ENCODE measurements around the gene NEBL.

The NEBL gene

DNA sequence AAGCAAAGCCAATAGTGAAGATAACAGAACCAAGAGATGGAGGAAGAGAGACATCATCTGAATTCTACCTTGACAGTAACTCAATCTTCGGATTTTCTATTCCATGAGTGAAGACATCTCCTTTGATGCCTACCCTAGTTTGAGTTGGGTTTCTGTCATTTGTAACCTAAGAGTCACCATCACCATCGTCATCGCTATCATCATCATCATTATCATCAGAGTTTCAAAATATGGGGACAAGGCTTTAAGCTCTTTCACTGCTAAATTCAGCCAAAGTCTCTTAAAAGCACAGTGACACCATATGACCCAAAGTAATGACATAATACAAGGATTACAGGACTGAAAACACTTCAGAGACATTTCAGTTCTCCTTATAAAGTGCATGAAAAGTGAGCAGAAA is 57.2 kb downstream of the NEBL start:
- in situ Hi-C loops (cut with HindIII; ENCODE audit: low pct_unique_long_range_greater_than_20kb, low sequenced_read_pairs) = no loop called here
- DNase-seq (ENCODE audit: low read depth in 1 of 2, low spot score in 1 of 2) = no peak
- TF ChIP-seq JUND (IDR thresholded peaks at IDR 0.05; ENCODE audit: low read depth) = no peak

DNA sequence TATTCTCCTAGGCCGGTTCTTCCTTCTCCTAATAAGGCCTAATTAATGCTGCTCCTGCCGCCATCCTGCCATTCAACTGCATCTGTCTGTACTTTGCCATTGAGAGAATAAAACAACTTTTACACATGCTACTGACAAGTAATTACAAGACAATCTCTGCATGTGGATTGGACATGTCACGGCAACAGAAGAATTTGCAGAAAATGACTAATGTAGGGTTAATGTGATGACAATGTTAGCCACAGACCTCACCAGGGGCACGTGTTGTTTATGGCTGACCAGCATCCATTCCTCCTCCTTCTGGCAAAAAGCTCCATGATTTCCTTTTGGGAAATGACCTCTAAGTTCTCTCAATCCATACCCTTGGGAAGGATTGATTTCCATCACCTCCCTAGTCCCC is 58.0 kb downstream of the NEBL start:
- DNase-seq (ENCODE audit: low read depth in 1 of 2, low spot score in 1 of 2) = no peak
- TF ChIP-seq JUND (IDR thresholded peaks at IDR 0.05; ENCODE audit: low read depth) = no peak
- in situ Hi-C loops (cut with HindIII; ENCODE audit: low pct_unique_long_range_greater_than_20kb, low sequenced_read_pairs) = no loop called here

DNA sequence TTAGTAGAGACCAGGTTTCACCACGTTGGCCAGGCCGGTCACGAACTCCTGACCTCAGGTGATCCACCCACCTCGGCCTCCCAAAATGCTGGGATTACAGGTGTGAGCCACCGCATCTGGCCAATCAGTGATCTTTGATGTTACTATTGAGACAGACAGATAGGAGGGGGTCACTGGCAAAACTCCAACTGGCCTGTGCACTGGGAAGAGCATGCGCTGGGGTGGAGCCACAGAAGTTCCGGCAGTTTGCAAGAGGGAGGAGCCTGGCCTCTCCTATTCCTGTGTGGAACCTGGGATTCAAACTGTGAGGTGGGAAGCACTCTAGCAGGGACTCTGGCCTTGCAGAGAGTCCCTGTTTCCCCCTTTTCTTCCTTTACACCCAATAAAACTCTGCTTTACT is 60.7 kb downstream of the NEBL start:
- in situ Hi-C loops (cut with HindIII; ENCODE audit: low pct_unique_long_range_greater_than_20kb, low sequenced_read_pairs) = no loop called here
- DNase-seq (ENCODE audit: low read depth in 1 of 2, low spot score in 1 of 2) = no peak
- TF ChIP-seq JUND (IDR thresholded peaks at IDR 0.05; ENCODE audit: low read depth) = no peak

DNA sequence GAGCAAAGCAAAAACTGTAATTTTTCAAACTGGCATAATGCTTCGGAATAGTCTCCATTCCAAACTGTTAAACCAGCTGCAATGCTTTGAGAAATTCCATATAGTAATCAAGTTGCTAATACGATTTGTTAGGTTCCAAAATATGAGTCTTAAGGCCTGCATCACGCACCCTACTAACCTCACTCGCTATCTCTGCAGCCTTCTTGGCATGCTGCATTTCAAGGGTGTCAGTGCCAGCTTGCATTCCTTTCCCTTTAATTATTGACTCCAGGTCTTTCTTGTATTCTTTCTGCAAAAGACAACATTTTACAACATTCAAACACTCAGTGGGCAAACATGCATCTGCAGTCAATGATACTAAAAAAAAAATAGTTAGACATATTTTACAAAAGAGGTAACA is 61.8 kb downstream of the NEBL start:
- no peak for TF ChIP-seq JUND (IDR thresholded peaks at IDR 0.05; ENCODE audit: low read depth)
- DNase-seq (ENCODE audit: low read depth in 1 of 2, low spot score in 1 of 2) = no peak
- in situ Hi-C loops (cut with HindIII; ENCODE audit: low pct_unique_long_range_greater_than_20kb, low sequenced_read_pairs) = no loop called here

DNA sequence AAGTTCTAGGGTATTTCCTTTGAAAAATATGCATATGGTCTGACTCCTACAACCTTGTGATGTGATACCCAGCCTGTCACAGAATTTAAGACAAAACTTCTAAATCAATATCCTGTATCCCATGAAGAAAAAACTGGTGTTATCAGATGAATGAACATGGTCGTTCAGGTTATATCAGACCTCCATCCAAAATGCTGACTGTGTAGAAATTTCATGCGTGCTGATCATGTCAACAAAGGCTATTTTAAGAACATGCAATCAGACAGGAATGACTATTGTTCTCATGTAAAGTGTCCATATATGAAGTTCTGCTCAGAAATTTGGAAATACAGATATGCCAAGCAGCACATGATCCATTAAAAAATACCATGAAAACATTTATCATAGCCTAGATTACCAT is 62.3 kb downstream of the NEBL start:
- no peak for DNase-seq (ENCODE audit: low read depth in 1 of 2, low spot score in 1 of 2)
- no peak for TF ChIP-seq JUND (IDR thresholded peaks at IDR 0.05; ENCODE audit: low read depth)
- in situ Hi-C loops (cut with HindIII; ENCODE audit: low pct_unique_long_range_greater_than_20kb, low sequenced_read_pairs) = no loop called here

DNA sequence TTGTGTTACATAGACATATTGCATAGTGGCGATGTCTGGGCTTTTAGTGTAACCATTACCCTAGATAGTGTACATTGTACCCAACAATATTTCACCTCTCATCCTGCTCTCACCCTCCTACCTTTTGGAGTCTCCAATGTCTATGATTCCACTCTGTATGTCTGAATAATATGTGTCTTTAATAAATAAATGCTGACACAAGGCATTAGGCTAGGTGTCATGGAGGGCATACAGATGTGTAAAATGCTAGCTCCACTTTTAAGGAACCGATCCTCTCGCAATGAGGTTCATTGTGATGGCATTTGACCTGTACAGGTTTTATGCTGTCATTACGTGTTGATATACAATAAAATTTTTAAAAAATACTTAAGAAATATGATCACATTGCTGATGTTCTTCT is 74.3 kb downstream of the NEBL start:
- no peak for DNase-seq (ENCODE audit: low read depth in 1 of 2, low spot score in 1 of 2)
- no peak for TF ChIP-seq JUND (IDR thresholded peaks at IDR 0.05; ENCODE audit: low read depth)
- in situ Hi-C loops (cut with HindIII; ENCODE audit: low pct_unique_long_range_greater_than_20kb, low sequenced_read_pairs) = no loop called here

DNA sequence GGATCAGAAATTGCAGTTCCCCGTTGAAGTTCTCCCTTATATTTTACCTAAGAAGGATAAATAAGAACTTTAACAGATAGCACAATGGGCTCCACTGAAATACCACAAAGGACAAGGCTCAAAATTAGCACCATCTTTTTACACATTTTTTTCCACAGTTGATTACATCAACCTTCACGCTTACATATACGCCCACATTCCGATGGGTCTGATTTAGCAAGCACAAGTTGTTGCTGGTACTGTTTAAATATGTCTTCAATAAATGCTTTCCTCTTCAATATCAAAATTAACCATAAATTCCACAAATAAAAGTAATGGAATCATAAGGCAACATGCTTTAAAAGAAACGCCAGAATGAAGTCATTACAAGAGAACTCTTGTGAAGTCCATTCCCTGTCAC is 79.5 kb downstream of the NEBL start:
- no peak for DNase-seq (ENCODE audit: low read depth in 1 of 2, low spot score in 1 of 2)
- no peak for TF ChIP-seq JUND (IDR thresholded peaks at IDR 0.05; ENCODE audit: low read depth)
- in situ Hi-C loops (cut with HindIII; ENCODE audit: low pct_unique_long_range_greater_than_20kb, low sequenced_read_pairs) = no loop called here

DNA sequence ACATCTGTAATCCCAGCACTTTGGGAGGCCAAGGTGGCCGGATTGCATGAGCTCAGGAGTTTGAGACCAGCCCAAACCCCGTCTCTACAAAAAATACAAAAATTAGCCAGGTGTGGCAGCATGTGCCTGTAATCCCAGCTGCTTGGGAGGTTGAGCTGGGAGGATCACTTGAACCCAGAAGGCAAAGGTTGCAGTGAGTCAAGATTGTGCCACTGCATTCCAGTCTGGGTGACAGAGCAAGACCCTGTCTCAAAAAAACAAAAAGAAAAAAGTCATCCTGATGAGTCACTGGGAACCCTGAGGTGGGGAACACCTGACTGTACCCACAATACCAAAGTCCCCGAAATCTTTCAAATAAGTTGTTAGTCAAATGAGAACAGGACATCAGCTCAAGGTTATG is 80.0 kb downstream of the NEBL start:
- DNase-seq (ENCODE audit: low read depth in 1 of 2, low spot score in 1 of 2) = no peak
- in situ Hi-C loops (cut with HindIII; ENCODE audit: low pct_unique_long_range_greater_than_20kb, low sequenced_read_pairs) = no loop called here
- TF ChIP-seq JUND (IDR thresholded peaks at IDR 0.05; ENCODE audit: low read depth) = no peak

DNA sequence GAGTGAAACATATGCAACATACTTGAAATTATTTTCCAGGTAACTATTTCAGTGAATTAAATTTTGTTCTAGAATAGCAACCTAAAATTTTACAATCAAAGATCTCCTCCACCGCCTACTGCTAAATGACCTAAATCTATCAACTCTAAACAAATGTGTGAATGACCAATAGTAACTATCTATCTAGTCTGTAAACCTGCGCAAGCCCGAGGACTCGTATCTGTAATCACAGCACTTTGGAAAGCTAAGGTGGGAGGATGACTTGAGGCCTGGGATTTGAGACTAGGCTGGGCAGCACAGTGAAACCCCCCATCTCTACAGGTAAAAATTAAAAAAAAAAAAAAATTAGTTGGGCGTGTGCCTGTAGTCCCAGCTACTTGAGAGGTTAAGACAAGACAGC is 83.0 kb downstream of the NEBL start:
- DNase-seq (ENCODE audit: low read depth in 1 of 2, low spot score in 1 of 2) = no peak
- in situ Hi-C loops (cut with HindIII; ENCODE audit: low pct_unique_long_range_greater_than_20kb, low sequenced_read_pairs) = no loop called here
- no peak for TF ChIP-seq JUND (IDR thresholded peaks at IDR 0.05; ENCODE audit: low read depth)

DNA sequence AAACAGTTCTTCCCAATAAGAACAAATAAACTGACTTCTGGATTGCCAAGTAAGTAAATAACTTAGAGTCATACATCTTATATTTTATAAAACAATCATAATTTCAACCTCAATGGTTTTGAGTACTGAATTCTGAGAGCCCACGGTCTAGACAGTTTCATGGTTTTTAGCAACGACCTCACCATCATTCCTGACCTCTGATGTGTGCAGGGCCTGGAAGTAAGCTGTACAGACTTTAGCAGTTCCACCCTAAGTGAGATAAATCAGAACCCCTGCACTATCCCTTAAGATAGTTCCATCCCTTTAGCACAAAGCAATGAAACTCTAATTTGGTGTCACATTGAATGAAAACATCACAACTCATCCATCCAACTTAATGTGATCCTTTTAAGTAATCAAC is 86.0 kb downstream of the NEBL start:
- in situ Hi-C loops (cut with HindIII; ENCODE audit: low pct_unique_long_range_greater_than_20kb, low sequenced_read_pairs) = no loop called here
- no peak for TF ChIP-seq JUND (IDR thresholded peaks at IDR 0.05; ENCODE audit: low read depth)
- DNase-seq (ENCODE audit: low read depth in 1 of 2, low spot score in 1 of 2) = no peak

DNA sequence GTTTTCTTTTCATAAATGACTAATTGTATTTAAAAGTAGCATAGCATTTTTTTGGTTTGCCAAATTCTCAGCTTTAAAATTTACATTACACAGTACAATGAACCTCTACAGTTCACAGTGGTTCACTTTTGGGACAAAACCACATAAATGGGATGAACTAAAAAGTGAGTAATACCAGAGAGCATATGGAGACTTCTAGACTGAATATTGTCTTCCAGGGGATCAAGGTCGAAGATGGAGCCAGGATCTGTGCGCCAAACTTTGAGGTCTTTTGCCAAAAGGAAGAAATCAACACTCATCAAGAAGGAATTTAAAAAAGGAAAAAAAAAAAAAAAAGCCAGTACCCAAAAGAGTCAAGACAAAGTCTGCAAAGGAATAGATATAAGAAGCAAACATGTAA is 87.5 kb downstream of the NEBL start:
- no peak for DNase-seq (ENCODE audit: low read depth in 1 of 2, low spot score in 1 of 2)
- no peak for TF ChIP-seq JUND (IDR thresholded peaks at IDR 0.05; ENCODE audit: low read depth)
- in situ Hi-C loops (cut with HindIII; ENCODE audit: low pct_unique_long_range_greater_than_20kb, low sequenced_read_pairs) = no loop called here

DNA sequence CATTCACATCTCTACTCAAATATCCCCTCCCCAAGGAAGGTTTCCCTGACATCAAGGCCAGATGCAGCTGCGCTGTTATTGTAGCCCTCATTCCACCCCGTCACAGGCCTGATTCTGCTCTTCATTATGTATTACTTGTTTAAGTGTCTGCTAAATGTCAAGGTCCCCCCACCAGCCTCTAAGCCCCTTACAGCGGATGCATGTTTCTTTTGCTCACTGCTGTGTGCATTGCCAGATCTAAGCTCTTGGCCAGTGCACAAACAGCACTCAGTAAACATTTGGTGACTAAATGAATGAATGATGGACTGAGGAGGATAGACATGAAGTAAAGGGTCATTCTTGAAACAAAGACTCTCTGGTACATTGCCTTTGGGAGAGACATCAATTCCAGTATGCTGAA is 90.6 kb downstream of the NEBL start:
- no peak for TF ChIP-seq JUND (IDR thresholded peaks at IDR 0.05; ENCODE audit: low read depth)
- in situ Hi-C loops (cut with HindIII; ENCODE audit: low pct_unique_long_range_greater_than_20kb, low sequenced_read_pairs) = no loop called here

DNA sequence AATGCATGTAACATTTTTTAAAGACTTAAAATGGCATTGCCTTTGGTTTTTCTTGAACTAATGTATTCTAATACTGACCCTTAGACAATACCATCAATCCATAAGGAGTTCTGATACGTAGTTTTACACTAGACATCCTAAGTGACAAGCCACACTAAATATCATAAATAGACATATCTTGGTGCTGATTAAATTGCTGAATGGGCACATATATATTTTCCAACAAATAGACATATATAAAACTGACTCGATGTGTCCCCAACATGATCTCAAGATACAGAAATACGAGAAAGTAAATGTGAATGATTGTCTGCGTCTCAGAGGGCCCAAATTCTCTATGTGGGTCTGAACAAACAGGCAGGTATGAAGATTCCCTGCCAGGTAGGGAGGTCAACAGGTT is 99.8 kb downstream of the NEBL start:
- TF ChIP-seq JUND (IDR thresholded peaks at IDR 0.05; ENCODE audit: low read depth) = no peak
- in situ Hi-C loops (cut with HindIII; ENCODE audit: low pct_unique_long_range_greater_than_20kb, low sequenced_read_pairs) = no loop called here
- no peak for DNase-seq (ENCODE audit: low read depth in 1 of 2, low spot score in 1 of 2)

More for the DNA sequence above, 90.6 kb downstream of the NEBL start:
- no peak for DNase-seq (ENCODE audit: low read depth in 1 of 2, low spot score in 1 of 2)

DNA sequence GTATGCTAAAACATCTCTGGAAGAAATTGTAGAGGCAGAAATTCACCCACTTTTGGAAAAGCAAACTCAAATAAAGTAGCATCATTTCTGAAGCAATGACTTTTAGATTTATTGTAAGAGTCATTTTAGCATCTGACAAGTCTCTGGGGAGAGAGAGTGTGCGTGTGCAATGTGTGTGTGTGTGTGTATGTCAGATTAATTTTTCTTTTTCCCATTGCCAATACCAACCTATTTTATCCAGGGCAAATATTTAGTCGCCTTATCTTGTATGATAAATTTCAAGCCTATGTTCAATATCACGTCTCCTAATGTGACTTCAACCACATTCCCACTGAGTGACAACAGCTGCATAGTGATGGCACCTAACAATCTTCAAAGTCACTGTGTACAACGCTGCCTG is 101.7 kb downstream of the NEBL start:
- no peak for DNase-seq (ENCODE audit: low read depth in 1 of 2, low spot score in 1 of 2)

DNA sequence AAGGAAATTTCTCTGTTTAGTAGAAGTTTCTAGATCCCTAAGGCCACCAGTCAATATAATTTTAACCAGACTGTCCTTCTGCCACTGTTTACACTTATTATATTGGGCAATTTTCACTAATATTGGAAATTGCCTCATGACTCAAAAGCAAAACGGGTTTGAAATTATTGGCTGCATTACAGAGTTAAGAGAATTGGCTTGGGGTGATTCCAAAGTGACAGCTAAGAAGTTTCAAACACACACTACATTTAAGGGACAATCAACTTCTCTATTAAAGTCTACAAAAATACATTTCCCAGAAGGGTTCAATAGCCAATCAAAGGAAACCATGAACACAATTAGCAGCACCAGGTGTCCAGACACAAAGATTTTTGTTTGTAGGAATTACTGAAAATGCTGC is 111.9 kb downstream of the NEBL start:
- in situ Hi-C loops (cut with HindIII; ENCODE audit: low pct_unique_long_range_greater_than_20kb, low sequenced_read_pairs) = no loop called here
- DNase-seq (ENCODE audit: low read depth in 1 of 2, low spot score in 1 of 2) = no peak

More for the DNA sequence above, 101.7 kb downstream of the NEBL start:
- TF ChIP-seq JUND (IDR thresholded peaks at IDR 0.05; ENCODE audit: low read depth) = no peak
- in situ Hi-C loops (cut with HindIII; ENCODE audit: low pct_unique_long_range_greater_than_20kb, low sequenced_read_pairs) = no loop called here

More for the DNA sequence above, 111.9 kb downstream of the NEBL start:
- TF ChIP-seq JUND (IDR thresholded peaks at IDR 0.05; ENCODE audit: low read depth) = no peak
